GM12878 (cell line): ENCODE data around the gene LBX1. TPM values are rescaled to one million over a fixed set of nuclear protein-coding genes. Genes with fewer than 3 reads are reported as not detected.

Experiments used
- ATAC-seq: fragments of 200-7000 bp; cut with Tn5 transposase; 3 replicates; pipeline ENCODE4 v1.9.1; 2020; ENCODE audit warnings: mild to moderate bottlenecking, moderate library complexity
- BruUV-seq: library from RNA; stranded (reverse); fragments of 400-500 nt; replicated peaks from 2 replicates; lab custom pipeline; 2021; lab: Mats Ljungman, UMichigan
- CTCF ChIA-PET: fragments of 300-600 bp; sonication (Branson Sonifier 250); formaldehyde crosslinking; extraction: SDS; loops from one replicate; lab custom pipeline; 2021; ENCODE audit warnings: inconsistent platforms; lab: Yijun Ruan, JAX
- POLR2A ChIA-PET: fragments of 350-600 bp; formaldehyde crosslinking; extraction: SDS; loops from one replicate; lab custom pipeline; 2021; ENCODE audit warnings: inconsistent platforms; lab: Charles Lee
- RAD21 ChIA-PET: fragments of 300-600 bp; sonication (Branson Sonifier 250); formaldehyde crosslinking; loops from one replicate; lab custom pipeline; 2023; ENCODE audit warnings: antibody characterized with exemption; ENCODE audit not compliant: unreplicated experiment; lab: Charles Lee
- SMC1A ChIA-PET: fragments of 300-600 bp; sonication (Branson Sonifier 250); formaldehyde crosslinking; loops from one replicate; lab custom pipeline; 2023; ENCODE audit not compliant: unreplicated experiment, uncharacterized antibody; lab: Charles Lee
- DNase-seq: peaks from one replicate; pipeline ENCODE4 v3.0.0-alpha.2; 2011; ENCODE audit warnings: low read depth, low spot score
- FAIRE-seq: peaks from 3 replicates; lab custom pipeline; 2011; peaks lifted over from hg19 to GRCh38; lab: Jason Lieb, UNC
- H2AFZ ChIP-seq: 2 replicates; pipeline ENCODE4 v1.6.0; 2011; ENCODE audit warnings: low read depth, low read length, control low read depth; ENCODE audit not compliant: control insufficient read depth
- H3K27ac ChIP-seq: 2 replicates; pipeline ENCODE4 v1.5.1; 2011; ENCODE audit warnings: control low read depth; ENCODE audit not compliant: control insufficient read depth, insufficient read depth
- H3K27me3 ChIP-seq, 2 experiments: replicated peaks in 1 of 2; 2 replicates each; pipeline versions ENCODE4 v1.6.0 to v1.6.1; 2011; ENCODE audit warnings: low read length in 1 of 2; ENCODE audit not compliant: control insufficient read depth in 2 of 2, insufficient read depth in 2 of 2
- H3K36me3 ChIP-seq, 2 experiments: 2 replicates each; pipeline ENCODE4 v1.5.1; 2011; ENCODE audit warnings: low read length in 1 of 2; ENCODE audit not compliant: control insufficient read depth in 2 of 2, insufficient read depth in 2 of 2
- H3K4me1 ChIP-seq: 2 replicates; pipeline ENCODE4 v1.6.1; 2011; ENCODE audit warnings: mild to moderate bottlenecking, low read length, moderate library complexity, mixed read lengths; ENCODE audit not compliant: control insufficient read depth, insufficient read depth
- H3K4me2 ChIP-seq: 2 replicates; pipeline ENCODE4 v1.6.0; 2011; ENCODE audit warnings: control low read depth; ENCODE audit not compliant: control insufficient read depth, insufficient read depth
- H3K4me3 ChIP-seq: fragments of 200-600 bp; sonication (generic); 2 replicates; pipeline ENCODE4 v1.5.1; 2016
- H3K79me2 ChIP-seq: 2 replicates; pipeline ENCODE4 v1.6.0; 2011; ENCODE audit warnings: low read length; ENCODE audit not compliant: control insufficient read depth, insufficient read depth
- H3K9ac ChIP-seq: 2 replicates; pipeline ENCODE4 v1.8.0; 2011; ENCODE audit warnings: low read length, control low read depth, mixed read lengths; ENCODE audit not compliant: control insufficient read depth, insufficient read depth
- H3K9me3 ChIP-seq: replicated peaks from 3 replicates; pipeline ENCODE4 v1.5.1; 2011; ENCODE audit warnings: mild to moderate bottlenecking, low read length; ENCODE audit not compliant: control insufficient read depth, insufficient read depth
- H4K20me1 ChIP-seq: 2 replicates; pipeline ENCODE4 v1.6.0; 2011; ENCODE audit not compliant: control insufficient read depth, insufficient read depth
- CEBPB ChIP-seq, 2 experiments: fragments of 150-350 bp in 1 of 2; IDR thresholded peaks; 2 replicates each; pipeline ENCODE4 v1.6.1; 2012 to 2014; ENCODE audit warnings: low read depth in 2 of 2, low read length in 2 of 2, borderline replicate concordance in 1 of 2, inconsistent platforms in 1 of 2
- EED ChIP-seq: sonication (generic); IDR thresholded peaks from 2 replicates; pipeline ENCODE4 v1.6.1; 2016; ENCODE audit warnings: antibody characterized with exemption, low read depth
- GATAD2B ChIP-seq: fragments of 450-650 bp; conservative IDR thresholded peaks from 2 replicates; pipeline ENCODE4 v1.6.1; 2017; ENCODE audit warnings: low read depth, mild to moderate bottlenecking, moderate library complexity
- HDAC6 ChIP-seq: fragments of 200-600 bp; sonication (generic); IDR thresholded peaks from one replicate; pipeline ENCODE4 v1.8.0; 2017; ENCODE audit warnings: antibody characterized with exemption; ENCODE audit not compliant: unreplicated experiment
- JUNB ChIP-seq: IDR thresholded peaks from 2 replicates; pipeline ENCODE4 v1.6.1; 2016; ENCODE audit warnings: antibody characterized with exemption, mild to moderate bottlenecking
- MXI1 ChIP-seq: fragments of 150-350 bp; IDR thresholded peaks from 2 replicates; pipeline ENCODE4 v1.6.1; 2011; ENCODE audit warnings: low read depth, mild to moderate bottlenecking, inconsistent platforms, low read length, improper control_type of control experiment
- RAD21 ChIP-seq: IDR thresholded peaks from 2 replicates; pipeline ENCODE4 v1.6.1; 2011; ENCODE audit warnings: mild to moderate bottlenecking, low read depth, low read length, moderate library complexity; ENCODE audit not compliant: insufficient read depth
- SMAD1 ChIP-seq: fragments of 450-650 bp; IDR thresholded peaks from 2 replicates; pipeline ENCODE4 v1.6.1; 2018; ENCODE audit warnings: mild to moderate bottlenecking, low read depth; ENCODE audit not compliant: partially characterized antibody
- STAT1 ChIP-seq: fragments of 450-650 bp; conservative IDR thresholded peaks from 2 replicates; pipeline ENCODE4 v1.6.1; 2014; ENCODE audit warnings: antibody characterized with exemption, mild to moderate bottlenecking
- ZBED1 ChIP-seq: IDR thresholded peaks from 2 replicates; pipeline ENCODE4 v1.6.1; 2016; ENCODE audit warnings: borderline replicate concordance
- WGBS: methylation state at CpG from one replicate; pipeline ENCODE4 v1.1.6; 2016; ENCODE audit warnings: low lambda C conversion rate; ENCODE audit not compliant: insufficient replicate concordance, insufficient coverage; ENCODE audit errors: missing lambda C conversion rate; 5-methylcytosine and 5-hydroxymethylcytosine counted together
- in situ Hi-C: fragments of 300-500 bp; cut with MboI; formaldehyde crosslinking; loops from 9 replicates; pipeline ENCODE4 v1.14.3; 2018; ENCODE audit warnings: mixed read lengths
- intact Hi-C: fragments of 100-400 bp; cut with micrococcal nuclease; formaldehyde crosslinking; loops from one replicate; pipeline ENCODE4 v1.14.2; 2022; ENCODE audit not compliant: unreplicated experiment
- polyA plus RNA-seq, 11 experiments: library from polyadenylated mRNA; depleted of rRNA in 4 of 11; unstranded in 6 of 11; stranded (reverse) in 5 of 11; fragments of >200 nt; fragmentation: Nextera tagmentation in 4 of 11; fragmentation: Illumina TruSeq in 1 of 11; extraction: Ambion mirVana in 4 of 11; extraction: Trizol in 1 of 11; gene quantifications; 1 replicate in 1 of 11; 2 replicates in 10 of 11; pipeline versions ENCODE4 v1.2.1 to v1.2.3, GENCODE V29; 2011 to 2016; ENCODE audit warnings: inconsistent platforms in 2 of 11, missing spikeins in 2 of 11, low read depth in 1 of 11
- total RNA-seq, 4 experiments: library from RNA; depleted of rRNA in 3 of 4; stranded (reverse); fragments of >200 nt in 3 of 4; fragmentation: Illumina TruSeq in 1 of 4; extraction: Trizol in 1 of 4; gene quantifications; 2 replicates each; pipeline versions ENCODE4 v1.2.1 to v1.2.3, GENCODE V29; 2013 to 2021
- TF ChIP-seq, protein P1 (sequence below): IDR thresholded peaks from 2 replicates; pipeline ENCODE4 v1.6.1; 2012; ENCODE audit warnings: improper control_type of control experiment, low read depth, low read length; ENCODE audit not compliant: insufficient replicate concordance
- TF ChIP-seq, protein P2 (sequence below): IDR thresholded peaks from 2 replicates; pipeline ENCODE4 v1.6.1; 2012; ENCODE audit warnings: low read length, inconsistent platforms

The LBX1 gene
- total and polyA plus RNA-seq, 10 of the 15 experiments (the other 5 are each of a cell fraction or from before 2014, with no cell fraction given) = not detected

DNA sequence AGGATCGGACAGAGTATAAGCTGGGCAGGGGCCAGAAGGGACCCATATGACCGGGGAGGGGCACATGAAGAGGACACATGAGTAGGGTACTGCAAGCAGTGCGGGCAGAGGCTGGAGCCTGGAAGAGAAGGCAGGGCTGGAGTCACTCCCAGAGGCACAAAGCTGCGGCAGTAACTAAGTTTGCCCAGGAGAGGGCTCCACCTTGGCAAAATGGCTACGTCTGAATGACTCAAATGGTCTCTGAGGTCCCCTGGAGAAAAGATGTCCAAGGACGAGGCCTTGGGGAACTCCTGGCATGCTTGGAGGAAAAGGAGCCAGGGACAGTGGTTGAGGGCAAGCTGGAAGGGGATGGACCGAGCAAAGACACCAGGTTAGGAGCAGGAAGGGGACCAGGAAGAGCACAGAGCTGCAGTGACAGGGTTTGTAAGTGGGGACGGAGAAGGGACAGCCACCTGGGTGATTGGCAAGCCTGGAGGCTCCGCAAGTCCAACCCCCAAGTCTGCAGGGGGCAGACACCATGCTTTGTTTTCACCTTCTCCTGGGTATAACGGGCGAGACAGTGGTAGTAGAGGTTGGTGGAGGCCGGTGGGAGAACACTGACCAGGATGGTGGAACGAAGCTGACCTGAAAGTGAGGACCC, 43.1 kb upstream of the LBX1 start (continued):
- TF ChIP-seq RAD21 (peak; percentile 54), SMAD1 (no peak), ZBED1 (no peak), GATAD2B (no peak), STAT1 (no peak)
- TF ChIP-seq, protein P1, sequence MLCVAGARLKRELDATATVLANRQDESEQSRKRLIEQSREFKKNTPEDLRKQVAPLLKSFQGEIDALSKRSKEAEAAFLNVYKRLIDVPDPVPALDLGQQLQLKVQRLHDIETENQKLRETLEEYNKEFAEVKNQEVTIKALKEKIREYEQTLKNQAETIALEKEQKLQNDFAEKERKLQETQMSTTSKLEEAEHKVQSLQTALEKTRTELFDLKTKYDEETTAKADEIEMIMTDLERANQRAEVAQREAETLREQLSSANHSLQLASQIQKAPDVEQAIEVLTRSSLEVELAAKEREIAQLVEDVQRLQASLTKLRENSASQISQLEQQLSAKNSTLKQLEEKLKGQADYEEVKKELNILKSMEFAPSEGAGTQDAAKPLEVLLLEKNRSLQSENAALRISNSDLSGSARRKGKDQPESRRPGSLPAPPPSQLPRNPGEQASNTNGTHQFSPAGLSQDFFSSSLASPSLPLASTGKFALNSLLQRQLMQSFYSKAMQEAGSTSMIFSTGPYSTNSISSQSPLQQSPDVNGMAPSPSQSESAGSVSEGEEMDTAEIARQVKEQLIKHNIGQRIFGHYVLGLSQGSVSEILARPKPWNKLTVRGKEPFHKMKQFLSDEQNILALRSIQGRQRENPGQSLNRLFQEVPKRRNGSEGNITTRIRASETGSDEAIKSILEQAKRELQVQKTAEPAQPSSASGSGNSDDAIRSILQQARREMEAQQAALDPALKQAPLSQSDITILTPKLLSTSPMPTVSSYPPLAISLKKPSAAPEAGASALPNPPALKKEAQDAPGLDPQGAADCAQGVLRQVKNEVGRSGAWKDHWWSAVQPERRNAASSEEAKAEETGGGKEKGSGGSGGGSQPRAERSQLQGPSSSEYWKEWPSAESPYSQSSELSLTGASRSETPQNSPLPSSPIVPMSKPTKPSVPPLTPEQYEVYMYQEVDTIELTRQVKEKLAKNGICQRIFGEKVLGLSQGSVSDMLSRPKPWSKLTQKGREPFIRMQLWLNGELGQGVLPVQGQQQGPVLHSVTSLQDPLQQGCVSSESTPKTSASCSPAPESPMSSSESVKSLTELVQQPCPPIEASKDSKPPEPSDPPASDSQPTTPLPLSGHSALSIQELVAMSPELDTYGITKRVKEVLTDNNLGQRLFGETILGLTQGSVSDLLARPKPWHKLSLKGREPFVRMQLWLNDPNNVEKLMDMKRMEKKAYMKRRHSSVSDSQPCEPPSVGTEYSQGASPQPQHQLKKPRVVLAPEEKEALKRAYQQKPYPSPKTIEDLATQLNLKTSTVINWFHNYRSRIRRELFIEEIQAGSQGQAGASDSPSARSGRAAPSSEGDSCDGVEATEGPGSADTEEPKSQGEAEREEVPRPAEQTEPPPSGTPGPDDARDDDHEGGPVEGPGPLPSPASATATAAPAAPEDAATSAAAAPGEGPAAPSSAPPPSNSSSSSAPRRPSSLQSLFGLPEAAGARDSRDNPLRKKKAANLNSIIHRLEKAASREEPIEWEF = no peak

DNA sequence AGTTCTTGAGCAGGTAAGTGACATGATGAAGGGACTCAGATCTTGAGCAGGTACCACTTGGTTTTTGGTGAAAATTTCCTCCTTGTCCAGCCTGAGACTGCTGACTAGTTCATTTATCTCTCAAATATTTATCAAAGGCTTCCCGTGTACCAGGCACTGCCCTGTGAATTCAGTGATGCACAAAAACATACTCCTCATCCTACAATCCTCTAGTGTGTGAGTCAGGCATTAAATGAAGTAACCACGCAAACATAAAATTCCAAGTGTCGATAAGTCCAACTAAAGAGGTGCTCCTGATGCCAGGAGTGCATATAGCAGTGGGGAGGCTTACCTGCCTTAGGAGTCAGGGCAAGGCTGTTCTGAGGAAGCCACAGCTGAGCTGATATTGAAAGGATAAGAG, 41.5 kb upstream of the LBX1 start:
- in situ Hi-C loops = no loop called here
- Histone ChIP-seq H3K27ac (no peak overlapping the region), H4K20me1 (no peaks in the 10 kb centered on the region), H3K4me1 (no peaks in the 10 kb centered on the region), H3K4me2 (no peak overlapping the region), H3K27me3 (no peaks in the 10 kb centered on the region), H3K4me3 (no peak overlapping the region), H2AFZ (no peak overlapping the region), H3K36me3 (no peaks in the 10 kb centered on the region), H3K79me2 (no peaks in the 10 kb centered on the region), H3K9ac (no peak overlapping the region), H3K9me3 (no peaks in the 10 kb centered on the region)
- DNase-seq (no peak), ATAC-seq (no peak), FAIRE-seq (no peak)
- POLR2A ChIA-PET = no interaction called here
- SMC1A ChIA-PET = no interaction called here
- BruUV-seq = no TSS peak
- CTCF ChIA-PET = interaction anchor here (0.9 to 5.6 kb wide), 4 partner anchors 22 to 300 kb away, joined by 3 to 20 read pairs (median 6); no protein-coding TSS in a partner anchor
- 43% methylated on average over 3 of the region's 3 CpGs for WGBS
- RAD21 ChIA-PET = no interaction called here
- intact Hi-C loops = loop anchor here (5.0 kb wide), 1 partner anchor 302 kb away; no protein-coding TSS in a partner anchor
- TF ChIP-seq EED = no peak
- TF ChIP-seq, protein P2, sequence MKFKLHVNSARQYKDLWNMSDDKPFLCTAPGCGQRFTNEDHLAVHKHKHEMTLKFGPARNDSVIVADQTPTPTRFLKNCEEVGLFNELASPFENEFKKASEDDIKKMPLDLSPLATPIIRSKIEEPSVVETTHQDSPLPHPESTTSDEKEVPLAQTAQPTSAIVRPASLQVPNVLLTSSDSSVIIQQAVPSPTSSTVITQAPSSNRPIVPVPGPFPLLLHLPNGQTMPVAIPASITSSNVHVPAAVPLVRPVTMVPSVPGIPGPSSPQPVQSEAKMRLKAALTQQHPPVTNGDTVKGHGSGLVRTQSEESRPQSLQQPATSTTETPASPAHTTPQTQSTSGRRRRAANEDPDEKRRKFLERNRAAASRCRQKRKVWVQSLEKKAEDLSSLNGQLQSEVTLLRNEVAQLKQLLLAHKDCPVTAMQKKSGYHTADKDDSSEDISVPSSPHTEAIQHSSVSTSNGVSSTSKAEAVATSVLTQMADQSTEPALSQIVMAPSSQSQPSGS = no peak
- TF ChIP-seq JUNB = no peak
- TF ChIP-seq MXI1 = no peak
- no peak for TF ChIP-seq RAD21
- TF ChIP-seq CEBPB (IDR thresholded peaks at IDR 0.05; ENCODE audit: borderline replicate concordance in 1 of 2, low read depth in 2 of 2, low read length in 2 of 2) = no peak
- no peak for TF ChIP-seq HDAC6
